ENCODE measurements around the gene MAPKAP1.

GRCh38 chr9:125644819-125645507 is 62.0 kb downstream of the MAPKAP1 start:
- no peak for TF ChIP-seq EZH2phosphoT487 (IDR thresholded peaks at IDR 0.05)
- TF ChIP-seq CTCF (IDR thresholded peaks at IDR 0.05): no peak
